ENCODE data around the gene MIA2.

DNA sequence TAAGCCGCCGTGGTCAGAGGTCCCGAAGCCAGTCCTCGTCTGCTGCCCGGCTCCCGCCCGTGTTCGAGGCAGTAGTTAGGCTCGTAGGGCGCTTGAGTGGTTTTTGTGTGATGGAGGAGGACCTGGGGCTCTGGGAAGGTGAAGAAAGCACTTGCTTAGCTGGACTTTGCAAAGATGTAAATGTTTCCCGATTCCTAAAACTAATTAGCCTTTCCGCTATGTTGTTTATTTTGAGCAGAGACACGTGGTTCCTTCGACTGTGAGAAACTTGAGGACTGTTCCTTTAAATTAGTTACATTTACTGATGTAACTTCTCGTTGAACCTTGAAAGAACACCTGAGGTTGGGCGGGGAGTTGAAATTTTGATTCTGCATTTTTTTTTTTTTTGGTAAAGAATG is 33.9 kb downstream of the MIA2 start:
- TF ChIP-seq, protein P1, sequence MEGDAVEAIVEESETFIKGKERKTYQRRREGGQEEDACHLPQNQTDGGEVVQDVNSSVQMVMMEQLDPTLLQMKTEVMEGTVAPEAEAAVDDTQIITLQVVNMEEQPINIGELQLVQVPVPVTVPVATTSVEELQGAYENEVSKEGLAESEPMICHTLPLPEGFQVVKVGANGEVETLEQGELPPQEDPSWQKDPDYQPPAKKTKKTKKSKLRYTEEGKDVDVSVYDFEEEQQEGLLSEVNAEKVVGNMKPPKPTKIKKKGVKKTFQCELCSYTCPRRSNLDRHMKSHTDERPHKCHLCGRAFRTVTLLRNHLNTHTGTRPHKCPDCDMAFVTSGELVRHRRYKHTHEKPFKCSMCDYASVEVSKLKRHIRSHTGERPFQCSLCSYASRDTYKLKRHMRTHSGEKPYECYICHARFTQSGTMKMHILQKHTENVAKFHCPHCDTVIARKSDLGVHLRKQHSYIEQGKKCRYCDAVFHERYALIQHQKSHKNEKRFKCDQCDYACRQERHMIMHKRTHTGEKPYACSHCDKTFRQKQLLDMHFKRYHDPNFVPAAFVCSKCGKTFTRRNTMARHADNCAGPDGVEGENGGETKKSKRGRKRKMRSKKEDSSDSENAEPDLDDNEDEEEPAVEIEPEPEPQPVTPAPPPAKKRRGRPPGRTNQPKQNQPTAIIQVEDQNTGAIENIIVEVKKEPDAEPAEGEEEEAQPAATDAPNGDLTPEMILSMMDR (IDR thresholded peaks at IDR 0.05) = no peak
- no peak for TF ChIP-seq EP300 (IDR thresholded peaks at IDR 0.05)

All from ovary (tissue), 3 donors.